Stimulated activated CD8-positive, alpha-beta memory T cell treated with anti-CD3 and anti-CD28 coated beads, Interleukin-2, amount 100 ng/mL, for 1 hour (primary cell): Measurements from ENCODE around the gene DECR2.

ENCODE experiments used
- DNase-seq, 2 donors: peaks; one replicate each; pipeline ENCODE4 v3.0.0-alpha.2; 2020; ENCODE audit warnings: low read depth in 2 of 2

The DECR2 gene

DNA sequence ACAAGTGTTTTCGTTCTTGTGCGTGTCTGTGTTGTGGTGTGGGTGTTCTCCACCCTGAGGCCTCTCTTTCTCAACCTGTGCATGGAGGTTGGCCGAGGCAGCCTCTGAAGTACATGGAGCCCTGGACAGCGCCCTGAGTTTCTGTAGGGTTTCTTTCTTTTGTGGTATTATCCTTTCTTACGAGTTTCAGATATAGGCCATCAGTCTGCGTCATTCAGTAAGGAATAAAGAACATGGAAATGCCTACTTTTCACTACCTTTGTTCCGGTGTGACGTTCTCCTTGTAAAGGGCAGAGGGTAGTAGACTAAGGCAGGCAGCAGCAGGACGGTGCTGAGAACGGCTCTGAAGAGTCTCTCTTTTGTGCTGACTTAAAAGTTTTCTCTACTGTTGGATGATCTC is 42.3 kb downstream of the DECR2 start:
- no peak for DNase-seq

DNA sequence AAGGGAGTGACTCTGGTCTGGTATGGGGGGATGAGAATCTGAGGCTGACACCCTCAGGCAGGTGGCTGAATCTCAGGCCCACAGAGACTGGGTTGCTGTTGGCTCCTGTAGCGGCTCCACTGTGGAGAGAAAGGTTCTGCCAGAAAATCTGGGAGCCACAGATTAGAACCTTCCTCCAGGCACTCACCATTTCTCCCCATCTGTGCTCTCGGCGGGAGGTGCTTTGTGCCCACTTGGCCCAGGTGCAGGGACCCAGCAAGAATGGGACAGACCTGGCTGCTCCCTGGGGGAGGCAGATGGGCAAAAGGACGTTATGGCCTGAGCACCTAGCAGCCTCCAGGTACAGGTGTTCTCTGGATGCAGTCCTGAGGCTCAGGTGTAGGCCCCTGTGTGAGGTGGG is 43.9 kb downstream of the DECR2 start:
- no peak for DNase-seq

DNA sequence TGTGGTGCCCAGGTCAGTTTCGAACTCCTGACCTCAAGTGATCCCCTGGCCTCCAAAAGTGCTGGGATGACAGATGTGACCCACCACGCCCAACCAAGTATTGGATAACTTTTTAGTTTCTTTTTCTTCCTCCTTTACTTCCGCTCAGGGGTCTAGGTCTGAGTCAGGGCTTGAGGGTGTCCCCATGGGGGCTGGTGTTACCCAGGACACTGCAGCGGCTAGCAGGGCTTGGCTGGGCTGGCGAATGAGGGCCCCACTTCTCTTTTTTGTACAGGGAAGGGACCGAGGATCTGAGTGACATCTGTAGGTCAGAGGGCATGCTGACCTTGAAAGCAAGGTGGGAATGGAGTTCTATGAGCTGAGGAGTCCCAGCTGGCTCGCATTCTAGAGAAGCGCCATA is 48.7 kb downstream of the DECR2 start:
- DNase-seq, result no peak

DNA sequence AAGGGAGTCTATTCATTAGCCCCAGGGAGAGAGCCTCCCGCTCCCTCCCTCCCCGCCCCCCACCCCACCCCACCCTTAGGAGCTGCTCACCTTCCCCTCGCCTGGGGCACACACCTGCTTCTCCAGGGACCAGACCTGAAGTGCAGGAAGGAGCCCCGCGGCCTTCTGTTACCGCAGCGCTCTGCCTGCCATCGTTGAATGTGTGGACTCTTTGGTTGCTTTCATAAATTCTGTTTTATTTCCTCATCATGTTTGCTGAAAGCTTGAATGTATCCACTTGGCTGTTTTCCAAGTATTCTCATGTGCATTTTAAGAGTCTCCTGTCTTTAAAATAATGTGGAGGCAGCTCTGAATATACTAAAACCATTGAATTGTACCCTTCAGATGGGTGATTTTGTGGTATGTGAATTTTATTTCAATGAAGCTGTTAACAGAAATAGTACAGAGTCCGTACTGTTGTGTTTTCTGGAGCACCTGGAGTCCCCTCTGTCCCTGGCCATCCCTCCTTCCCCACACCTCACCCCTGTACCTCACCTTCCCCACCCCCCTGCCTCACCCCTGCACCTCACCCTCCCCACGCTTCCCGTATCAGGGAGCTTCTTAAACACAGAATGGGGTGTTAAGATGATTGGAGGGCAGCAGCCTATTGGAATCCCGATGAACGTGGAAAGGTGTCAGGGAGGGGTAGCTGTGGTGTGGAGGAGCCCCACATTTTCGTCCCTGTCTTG is 49.3 kb downstream of the DECR2 start:
- no peak for DNase-seq

DNA sequence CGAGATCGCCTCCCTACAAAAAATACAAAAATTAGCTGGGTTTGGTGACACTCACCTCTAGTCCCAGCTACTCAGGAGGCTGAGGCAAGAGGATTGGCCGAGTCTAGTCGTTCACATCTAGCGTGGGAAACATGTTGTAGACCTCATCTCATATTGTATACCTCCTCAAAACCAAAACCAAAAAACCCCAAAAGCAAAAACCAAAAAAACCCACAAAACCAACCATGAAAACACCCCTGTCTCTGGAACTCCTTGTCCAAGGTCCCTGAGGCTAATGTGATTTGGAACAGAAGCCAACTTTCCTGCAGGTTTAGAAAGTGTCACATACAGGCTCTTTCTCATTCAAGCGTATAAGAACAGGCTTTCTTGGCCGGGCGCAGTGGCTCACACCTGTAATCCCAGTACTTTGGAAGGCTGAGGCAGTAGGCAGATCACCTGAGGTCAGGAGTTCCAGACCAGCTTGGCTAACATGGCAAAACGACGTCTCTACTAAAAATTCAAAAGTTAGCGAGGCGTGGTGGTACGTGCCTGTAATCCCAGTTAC is 52.8 kb downstream of the DECR2 start:
- no peak for DNase-seq

DNA sequence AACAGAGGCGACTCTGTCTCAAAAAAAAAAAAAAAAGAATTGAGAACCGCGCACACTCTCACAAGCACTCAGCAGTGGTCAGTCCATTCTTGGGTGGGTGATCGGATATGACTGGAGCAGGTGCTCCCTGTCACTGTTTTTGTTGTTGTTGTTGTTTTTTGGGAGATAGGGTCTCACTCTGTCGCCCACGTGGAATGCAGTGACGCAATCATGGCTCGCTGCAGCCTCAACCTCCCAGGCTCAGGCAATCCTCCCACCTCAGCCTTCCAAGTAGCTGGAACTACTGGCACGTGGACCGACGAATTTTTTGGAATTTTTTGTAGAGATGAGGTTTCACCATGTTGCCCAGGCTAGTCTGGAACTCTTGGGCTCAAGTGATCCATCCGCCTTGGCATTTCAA is 53.8 kb downstream of the DECR2 start:
- no peak for DNase-seq

DNA sequence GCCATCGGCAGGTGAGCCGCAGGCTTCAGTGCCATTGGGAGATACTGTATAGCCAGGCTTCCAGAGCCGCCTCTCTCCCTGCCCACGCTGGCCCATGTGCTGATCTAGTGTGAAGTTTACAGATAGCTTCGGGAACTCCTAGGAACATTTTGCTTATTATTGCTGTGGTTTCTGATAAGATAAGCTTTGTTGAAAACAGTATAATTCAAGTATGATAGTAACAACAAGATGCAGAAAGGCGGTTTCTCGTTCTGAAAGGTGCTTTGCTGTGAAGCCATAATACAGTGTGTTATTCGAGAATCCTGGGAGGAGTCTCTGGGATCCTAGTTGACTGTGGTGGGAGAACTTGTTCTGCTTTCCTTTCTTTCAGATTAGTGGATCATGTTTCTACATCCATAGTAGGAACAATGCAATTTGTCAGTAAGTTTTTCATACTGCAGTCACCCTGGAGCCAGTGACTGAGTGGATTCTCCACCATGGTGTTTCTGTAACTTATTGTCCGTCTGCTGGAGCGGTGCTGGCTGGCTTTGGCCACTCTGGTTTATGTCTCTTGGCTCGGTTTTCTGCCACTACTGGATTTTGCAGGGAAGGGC is 55.3 kb downstream of the DECR2 start:
- no peak for DNase-seq

DNA sequence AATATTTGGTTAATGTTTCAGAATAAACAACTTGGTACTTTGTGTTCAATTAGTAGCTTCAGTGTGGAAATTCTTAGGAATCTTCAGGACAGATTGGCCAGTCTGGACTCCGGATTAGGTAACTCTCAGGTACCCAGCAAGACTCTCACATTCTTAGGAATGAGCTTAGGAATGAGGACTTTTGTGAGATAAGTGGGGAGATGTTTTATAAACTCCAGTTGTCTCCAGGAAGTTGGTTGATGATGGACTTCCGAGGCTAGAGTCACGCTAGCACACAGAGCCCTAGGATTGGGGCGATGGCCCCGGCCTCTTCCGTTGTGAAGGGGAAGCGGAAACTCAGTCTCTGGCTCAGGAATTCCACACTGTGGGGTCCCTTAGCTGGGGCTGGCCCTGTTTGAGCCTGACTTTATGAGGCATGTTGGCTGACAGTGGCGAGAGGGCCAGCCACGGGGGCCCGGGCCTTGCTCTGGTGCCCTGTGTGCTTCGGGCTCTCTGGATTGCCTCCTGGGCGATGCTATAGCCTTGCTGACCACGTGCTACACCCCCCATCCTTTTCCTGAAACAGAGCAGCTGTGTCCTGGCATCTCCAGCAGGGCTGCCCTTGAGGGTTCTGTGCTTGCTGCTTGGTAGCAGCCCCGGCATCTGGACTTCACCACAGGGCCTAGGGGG is 56.2 kb downstream of the DECR2 start:
- DNase-seq, result no peak

DNA sequence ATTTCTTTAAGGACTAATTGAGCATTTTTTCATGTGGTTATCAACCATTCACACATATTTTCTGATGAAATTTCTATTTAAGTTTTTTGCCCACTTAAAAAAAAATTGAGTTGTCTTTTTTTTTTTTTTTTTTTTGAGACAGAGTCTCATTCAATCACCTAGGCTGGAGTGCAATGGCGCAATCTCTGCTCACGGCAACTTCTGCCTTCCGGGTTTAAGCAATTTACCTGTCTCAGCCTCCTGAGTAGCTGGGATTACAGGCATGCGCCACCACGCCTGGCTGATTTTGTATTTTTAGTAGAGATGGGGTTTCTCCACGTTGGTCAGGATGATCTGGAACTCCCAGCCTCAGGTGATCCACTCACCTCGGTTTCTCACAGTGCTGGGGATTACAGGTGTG is 58.1 kb downstream of the DECR2 start:
- no peak for DNase-seq

DNA sequence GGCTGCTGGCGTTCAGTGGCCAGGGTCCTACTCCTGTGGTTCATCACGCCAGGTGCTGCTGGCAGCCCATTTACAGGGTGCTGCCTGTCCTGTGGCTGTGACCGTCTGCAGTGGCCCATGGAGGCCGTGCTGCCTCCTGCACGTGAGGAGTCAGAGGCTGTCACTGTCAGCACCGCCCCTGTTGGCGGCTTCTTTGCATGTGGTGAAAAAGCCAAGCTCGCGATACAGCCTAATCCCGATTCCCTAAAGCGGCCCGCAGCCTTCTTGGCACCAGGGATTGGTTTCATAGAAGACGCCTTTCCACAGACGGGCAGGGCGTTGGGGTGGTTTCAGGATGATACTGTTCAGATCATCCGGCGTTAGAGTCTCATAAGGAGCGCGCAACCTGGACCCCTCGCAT is 59.1 kb downstream of the DECR2 start:
- DNase-seq, result no peak
